NAMALWA (cell line): ENCODE data around the gene FYN.

Experiments
- DNase-seq: peaks from one replicate; pipeline ENCODE4 v3.0.0-alpha.2; 2015; ENCODE audit warnings: low spot score

The FYN gene

DNA sequence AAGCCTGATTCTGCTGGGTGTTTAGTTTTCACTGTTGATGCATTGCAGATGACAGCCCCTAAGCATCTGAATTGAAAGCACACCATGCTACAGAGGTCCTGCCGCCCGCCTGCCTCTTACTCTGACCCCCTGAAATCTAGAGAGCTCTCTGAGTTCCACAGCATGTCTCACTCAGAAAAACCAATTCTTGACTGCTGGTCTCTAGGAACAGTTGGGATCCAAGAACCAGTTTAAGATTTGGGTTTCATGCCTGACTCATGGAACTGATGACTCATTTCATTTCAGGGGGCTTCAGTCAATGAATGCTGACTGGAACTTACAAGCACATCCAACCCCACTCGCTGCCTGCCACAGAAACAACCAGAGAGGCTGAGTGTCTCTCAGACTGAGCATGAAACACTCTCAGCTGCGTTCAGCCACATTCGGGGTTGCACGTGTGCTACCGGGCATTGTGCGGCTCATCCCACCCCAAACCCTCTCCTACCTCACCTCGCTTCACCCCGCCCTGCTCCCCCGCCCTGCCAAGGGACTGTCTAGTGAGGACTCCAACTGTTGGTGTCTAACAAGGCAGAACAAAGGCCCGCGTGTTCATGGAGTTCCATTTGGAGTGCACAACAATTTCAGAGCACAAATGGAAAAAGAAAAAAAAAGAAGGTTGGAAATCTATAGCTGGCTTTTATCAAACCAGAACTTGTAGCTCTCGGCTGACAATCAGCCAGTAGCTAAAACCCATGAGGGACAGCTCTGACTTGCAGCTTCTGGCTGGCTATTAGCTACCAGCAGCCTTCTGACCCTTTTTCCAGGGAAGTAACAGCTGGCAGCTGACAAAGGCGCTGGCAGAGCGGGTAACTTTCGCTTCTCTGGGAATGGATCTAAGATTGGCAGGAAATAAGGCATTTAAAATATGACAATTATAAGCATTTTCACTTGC, 247.5 kb downstream of the FYN start:
- no peak for DNase-seq

DNA sequence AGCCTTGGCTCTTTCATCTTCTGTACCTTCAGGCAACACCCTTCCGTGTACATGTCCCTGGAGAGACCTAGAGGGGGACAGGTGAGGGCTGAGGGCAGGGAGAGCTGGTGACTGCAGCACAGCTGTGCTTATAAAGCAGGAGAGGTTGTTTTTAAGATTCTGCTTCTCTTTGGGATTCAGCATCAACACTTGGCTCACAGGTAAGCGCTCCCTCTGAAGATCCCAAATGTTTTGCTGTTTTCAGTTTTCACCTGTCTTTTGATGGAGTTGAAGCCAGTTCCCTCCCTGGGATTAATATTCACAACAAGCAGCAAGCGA, 248.2 kb downstream of the FYN start:
- no peak for DNase-seq

DNA sequence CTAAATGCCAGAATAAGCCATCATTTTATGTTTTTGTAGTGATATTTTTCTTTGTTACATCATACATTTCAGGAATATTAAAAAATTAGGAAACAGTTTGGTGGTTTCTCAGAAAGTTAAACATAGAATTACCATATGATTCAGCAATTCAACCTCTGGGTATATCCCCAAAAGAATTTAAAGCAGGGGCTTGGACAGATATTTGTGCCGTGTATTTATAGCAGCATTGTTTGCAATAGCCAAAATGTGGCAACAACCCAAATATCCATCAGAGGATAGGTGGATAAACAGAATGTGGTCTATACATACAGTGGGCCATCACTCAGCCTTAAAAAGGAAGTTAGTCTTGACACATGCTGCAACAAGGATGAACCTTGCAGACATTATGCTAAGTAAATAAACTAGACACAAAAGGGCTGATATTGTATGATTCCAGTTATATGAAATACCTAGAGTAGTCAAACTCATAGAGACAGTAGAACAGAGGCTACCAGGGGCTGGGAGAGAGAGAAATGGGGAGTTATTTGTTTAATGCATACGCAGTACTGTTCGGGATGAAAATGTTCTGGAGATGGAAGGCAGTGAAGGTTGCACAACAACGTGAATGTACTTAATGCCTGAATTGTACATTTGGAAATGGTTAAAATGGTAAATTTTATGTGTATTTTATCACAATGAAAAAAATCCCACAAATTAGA, 248.7 kb downstream of the FYN start:
- no peak for DNase-seq

DNA sequence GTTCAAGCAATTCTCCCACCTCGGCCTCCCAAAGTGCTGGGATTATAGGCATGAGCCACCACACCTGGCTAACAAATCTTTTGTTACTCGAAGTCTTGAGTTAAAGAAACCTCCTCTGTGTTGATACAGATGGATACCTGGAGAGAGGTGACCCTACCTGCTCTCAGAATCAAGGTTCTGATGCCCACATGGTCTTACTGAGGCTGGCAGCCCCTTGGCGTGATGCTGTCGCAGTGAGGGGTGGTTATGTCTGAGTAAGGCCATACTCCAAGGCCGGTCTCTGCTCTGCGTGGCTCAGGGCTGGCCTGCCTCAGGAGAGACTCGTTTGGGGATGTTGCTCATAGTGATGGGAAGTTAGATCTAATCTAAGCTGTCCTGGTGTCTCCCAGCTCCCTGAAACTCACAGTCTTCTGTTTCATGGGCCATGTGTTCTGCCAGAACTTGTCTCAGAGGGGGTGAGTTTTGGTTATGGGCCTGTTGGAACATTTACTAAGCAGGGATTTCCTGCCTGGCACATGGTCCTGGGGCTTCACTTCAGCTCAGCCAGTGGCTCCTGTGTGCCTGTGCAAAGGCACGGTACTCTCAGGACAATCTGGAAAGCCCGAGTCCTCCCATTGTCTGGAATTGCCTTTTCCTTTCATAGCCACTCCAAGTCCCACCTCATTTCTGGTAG, 250.1 kb downstream of the FYN start:
- no peak for DNase-seq

DNA sequence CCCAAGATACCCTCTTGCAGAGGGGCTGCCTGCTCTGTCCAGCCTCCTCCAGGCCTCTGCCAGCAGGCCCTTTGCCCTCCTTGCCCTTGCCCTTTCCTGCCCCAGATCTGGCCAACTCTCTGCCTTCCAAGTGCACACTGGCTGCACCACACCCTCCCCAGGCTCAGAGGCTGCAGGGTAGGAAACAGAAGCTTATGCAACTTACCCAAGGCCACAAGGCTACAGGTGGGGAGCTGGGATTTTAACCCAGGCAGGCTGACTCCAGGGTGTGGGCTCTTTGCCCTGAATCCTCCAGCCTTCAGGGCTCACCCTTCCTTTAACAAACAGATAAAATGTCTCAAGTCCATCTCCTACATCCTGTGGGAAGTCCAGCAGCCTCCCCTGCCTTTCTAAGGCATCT, 253.1 kb downstream of the FYN start:
- no peak for DNase-seq

DNA sequence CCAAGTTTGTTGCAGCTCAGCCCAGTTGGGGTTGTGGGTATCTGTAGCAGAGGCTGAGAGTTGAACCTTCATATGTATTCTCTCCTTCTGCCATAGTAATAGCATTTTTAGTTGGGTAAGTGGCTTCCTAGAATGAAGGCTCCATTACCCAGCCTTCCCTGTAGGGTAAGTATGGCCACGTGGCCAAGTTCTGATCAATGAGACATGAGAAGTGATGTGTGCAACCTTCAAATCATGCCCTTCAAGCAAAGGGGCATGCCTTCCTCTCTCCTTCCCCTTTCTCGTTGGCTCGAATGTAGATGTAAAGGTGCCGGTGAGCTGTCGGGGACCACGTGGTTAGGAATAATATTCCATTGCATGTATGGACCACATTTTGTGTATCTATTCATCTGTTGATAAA, 254.8 kb downstream of the FYN start:
- no peak for DNase-seq

DNA sequence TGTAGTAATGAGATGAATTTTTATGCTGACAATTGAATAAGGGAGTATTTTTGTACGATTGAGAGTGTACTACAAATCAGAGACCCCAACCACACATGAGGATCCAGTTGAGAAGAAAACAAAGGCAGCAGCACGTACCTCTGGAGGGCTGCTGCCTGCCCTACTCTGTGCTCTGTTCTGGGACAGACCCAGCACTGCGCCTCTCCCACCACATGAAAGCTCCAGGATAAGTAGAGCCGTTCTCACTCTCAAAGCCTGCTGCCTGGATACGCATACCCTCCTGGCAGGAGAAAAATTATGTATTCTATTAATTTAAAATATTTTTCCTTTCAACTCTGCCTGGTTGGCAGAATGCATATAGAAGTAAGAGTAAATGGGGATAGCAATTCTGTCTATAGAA, 256.1 kb downstream of the FYN start:
- DNase-seq = no peak

DNA sequence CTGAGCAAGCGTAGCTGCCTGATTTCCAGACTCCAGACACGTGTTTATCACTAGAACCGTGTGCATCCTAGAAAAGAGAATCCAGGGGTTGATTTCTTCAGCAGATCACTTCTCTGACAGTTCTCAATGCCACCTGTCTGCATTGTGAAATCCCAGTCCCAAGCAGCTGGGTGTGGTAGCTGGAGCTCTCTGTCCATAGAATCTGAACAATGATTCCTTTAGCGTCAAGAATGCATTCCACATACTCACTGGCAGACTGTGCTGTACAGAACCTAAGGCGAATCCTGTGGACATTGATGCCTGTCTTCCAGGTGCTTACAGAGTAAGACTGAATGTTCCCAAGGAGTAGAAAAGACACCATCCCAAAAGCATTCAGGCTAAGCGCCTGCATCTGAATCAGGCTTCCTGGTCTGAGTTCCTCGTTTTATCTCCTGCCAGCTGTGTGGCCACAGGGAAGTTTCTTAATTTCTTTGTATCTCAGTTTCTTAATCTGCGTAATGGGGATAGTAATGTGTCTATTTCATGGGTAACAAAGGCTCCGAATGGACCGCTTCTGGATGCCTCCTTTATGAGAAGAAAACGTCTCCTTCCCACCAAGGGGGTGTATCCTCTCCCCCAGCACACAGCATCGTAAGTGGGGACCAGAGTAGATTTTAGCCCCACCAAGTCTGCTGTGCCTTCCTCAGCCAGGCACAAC, 257.2 kb downstream of the FYN start:
- DNase-seq = no peak

DNA sequence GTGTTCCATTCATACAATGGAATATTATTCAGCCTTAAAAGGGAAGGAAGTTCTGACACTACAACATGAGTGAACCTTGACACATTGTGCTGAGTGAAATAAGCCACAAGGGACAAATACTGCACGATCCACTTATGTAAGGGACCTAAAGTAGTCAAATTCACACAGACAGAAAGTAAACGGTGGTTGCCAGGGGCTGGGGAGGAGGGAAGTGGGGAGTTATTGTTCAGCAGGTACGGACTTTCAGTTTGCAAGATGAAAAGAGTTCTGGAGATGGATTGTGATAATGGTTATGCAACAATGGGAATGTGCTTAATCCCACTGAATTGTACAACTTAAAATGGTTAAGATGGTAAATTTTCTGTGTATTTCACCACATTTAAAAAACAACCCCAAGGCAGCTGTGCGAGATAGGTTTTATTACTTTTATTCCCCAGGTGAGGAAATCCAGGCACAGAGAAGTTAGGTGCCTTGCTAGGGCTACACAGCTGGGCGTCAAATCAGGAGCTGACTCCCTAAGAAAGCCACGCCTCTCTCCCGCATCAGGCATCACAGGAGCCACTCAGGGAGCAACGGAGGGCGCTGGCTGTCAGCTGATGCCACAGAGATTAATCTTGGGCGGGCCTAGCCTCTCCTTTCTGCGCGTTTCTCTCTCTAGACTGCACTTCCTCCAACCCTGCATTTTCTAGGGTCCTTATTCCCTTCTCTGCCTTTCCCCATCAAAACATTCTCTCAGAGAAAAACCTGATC, 258.2 kb downstream of the FYN start:
- DNase-seq = no peak

DNA sequence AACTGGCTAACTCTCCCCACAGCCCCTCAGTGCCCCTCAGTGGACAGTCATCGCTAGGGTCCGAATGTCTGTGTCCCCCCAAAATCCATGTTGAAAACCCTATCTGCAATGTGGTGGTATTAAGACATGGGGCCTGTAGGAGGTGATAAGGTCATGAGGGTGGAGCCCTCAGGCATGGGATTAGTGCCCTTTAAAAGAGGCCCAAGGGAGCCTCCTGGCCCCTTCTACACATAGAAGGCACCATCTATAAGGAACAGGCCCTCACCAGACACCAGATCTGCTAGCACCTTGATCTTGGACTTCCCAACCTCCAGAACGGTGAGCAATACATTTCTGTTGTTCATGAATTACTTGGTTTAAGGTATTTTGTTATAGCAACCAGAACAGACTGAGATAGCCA, 260.9 kb downstream of the FYN start:
- no peak for DNase-seq

DNA sequence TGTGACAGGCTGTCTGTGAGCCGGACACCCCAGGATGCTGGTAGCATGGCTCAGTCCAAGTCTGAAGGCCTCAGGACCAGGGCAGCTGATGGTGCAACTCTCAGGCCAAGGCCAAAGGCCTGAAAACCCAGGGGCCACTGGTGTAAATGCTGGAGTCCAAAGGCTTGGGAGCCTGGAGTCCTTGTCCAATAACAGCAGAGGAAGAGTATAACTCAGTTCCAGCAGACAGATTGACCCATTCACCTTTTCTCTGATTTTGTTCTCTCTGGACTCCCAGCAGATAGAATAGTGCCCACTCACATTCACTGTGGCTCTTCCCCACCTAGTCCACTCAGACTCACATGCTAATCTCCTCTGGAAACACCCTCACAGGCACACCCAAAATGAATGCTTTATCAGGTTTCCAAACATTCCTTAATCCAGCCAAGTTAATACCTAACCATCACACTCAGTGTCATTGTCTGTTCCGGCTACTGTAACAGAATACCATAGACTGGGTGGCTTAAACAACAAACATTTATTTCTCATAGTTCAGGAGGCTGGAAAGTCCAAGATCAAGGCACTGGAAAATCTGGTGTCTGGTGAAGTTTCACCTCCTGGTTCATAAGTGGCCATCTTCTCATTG, 262.6 kb downstream of the FYN start:
- no peak for DNase-seq
